Transverse colon (tissue), 4 donors: ENCODE results near the gene COMP.

Experiments used
- CTCF ChIP-seq, 5 experiments: fragments of 200-600 bp in 3 of 5; fragments of 450-650 bp in 2 of 5; sonication (generic) in 3 of 5; IDR thresholded peaks; 1 replicate in 2 of 5; 2 replicates in 3 of 5; pipeline ENCODE4 v1.5.1; 2016 to 2017; ENCODE audit warnings: antibody characterized with exemption in 5 of 5, inconsistent platforms in 3 of 5, mild to moderate bottlenecking in 2 of 5, moderate library complexity in 1 of 5
- EP300 ChIP-seq: sonication (generic); formaldehyde crosslinking; IDR thresholded peaks from one replicate; pipeline ENCODE4 v1.6.1; 2017; ENCODE audit warnings: antibody characterized with exemption, low read depth
- POLR2A ChIP-seq: fragments of 450-650 bp; IDR thresholded peaks from one replicate; pipeline ENCODE4 v1.6.1; 2016; ENCODE audit warnings: antibody characterized with exemption, mild to moderate bottlenecking, moderate library complexity
- POLR2AphosphoS5 ChIP-seq, 3 donors: sonication (generic); formaldehyde crosslinking; IDR thresholded peaks; one replicate each; pipeline ENCODE4 v1.6.1; 2016; ENCODE audit warnings: antibody characterized with exemption in 3 of 3

GRCh38 chr19:18781047-18781600 is 10.0 kb downstream of the COMP start:
- no peak for TF ChIP-seq CTCF (IDR thresholded peaks at IDR 0.05)
- TF ChIP-seq EP300: no peak
- no peak for TF ChIP-seq POLR2AphosphoS5 (IDR thresholded peaks at IDR 0.05)
- no peak for TF ChIP-seq POLR2A
